OCI-LY3 (cell line): Measurements from ENCODE around the gene HERC6.
"Not testable (repeated sequence)": the region's sequence is repeated elsewhere in the genome, so short reads cannot be mapped to it uniquely, and the experiment has no call there.

Experiments
- H2AFZ ChIP-seq: fragments of 200-600, 300-600 bp; shearing (Covaris generic); 2 replicates; pipeline ENCODE4 v1.6.0; 2014; ENCODE audit warnings: antibody characterized with exemption, low read depth, low read length
- H3K27ac ChIP-seq: fragments of 200-600, 300-600 bp; sonication (generic); 2 replicates; pipeline ENCODE4 v1.5.1; 2014; ENCODE audit warnings: mild to moderate bottlenecking, low read length, moderate library complexity, mixed read lengths
- H3K27me3 ChIP-seq: fragments of 200-600, 300-600 bp; sonication (generic); 2 replicates; pipeline ENCODE4 v1.6.1; 2014; ENCODE audit warnings: low read depth, low read length, mixed read lengths
- H3K36me3 ChIP-seq: fragments of 200-600, 300-600 bp; sonication (generic); replicated peaks from 2 replicates; pipeline ENCODE3; 2014; ENCODE audit warnings: low read depth, low read length, mixed read lengths
- H3K4me1 ChIP-seq: fragments of 300-600, 200-600 bp; sonication (generic); 2 replicates; pipeline ENCODE4 v1.6.1; 2014; ENCODE audit warnings: low read length, mixed read lengths
- H3K4me2 ChIP-seq: fragments of 200-600, 300-600 bp; sonication (generic); 2 replicates; pipeline ENCODE4 v1.6.1; 2014; ENCODE audit warnings: low read length, mixed read lengths
- H3K4me3 ChIP-seq: fragments of 300-600, 200-600 bp; sonication (generic); 2 replicates; pipeline ENCODE4 v1.5.1; 2014; ENCODE audit warnings: antibody characterized with exemption, mild to moderate bottlenecking, low read length, moderate library complexity
- H3K79me2 ChIP-seq: fragments of 300-600, 200-600 bp; shearing (Covaris generic); 2 replicates; pipeline ENCODE4 v1.6.1; 2014; ENCODE audit warnings: mild to moderate bottlenecking, low read length, mixed read lengths
- H3K9ac ChIP-seq: fragments of 300-600, 200-600 bp; shearing (Covaris generic); 2 replicates; pipeline ENCODE4 v1.6.0; 2014; ENCODE audit warnings: mild to moderate bottlenecking, low read length, moderate library complexity
- H3K9me3 ChIP-seq: fragments of 200-600, 300-600 bp; shearing (Covaris generic); 2 replicates; pipeline ENCODE4 v1.6.1; 2014; ENCODE audit warnings: low read length, mixed read lengths; ENCODE audit not compliant: insufficient read depth
- H4K20me1 ChIP-seq: fragments of 200-600, 300-600 bp; sonication (generic); 2 replicates; pipeline ENCODE4 v1.6.1; 2016; ENCODE audit warnings: low read length, mixed read lengths; ENCODE audit not compliant: insufficient read depth
- EZH2phosphoT487 ChIP-seq: fragments of 200-600 bp; shearing (Covaris generic); IDR thresholded peaks from 2 replicates; pipeline ENCODE4 v1.6.1; 2018; ENCODE audit warnings: antibody characterized with exemption, mixed run types, low read depth
- TF ChIP-seq, protein P1 (sequence below): fragments of 200-600, 300-600 bp; sonication (generic); IDR thresholded peaks from 2 replicates; pipeline ENCODE4 v1.5.1; 2014; ENCODE audit warnings: antibody characterized with exemption, low read length, low read depth

Gene HERC6

GRCh38 chr4:88369180-88369812 is 9.4 kb upstream of the HERC6 start:
- H3K27me3 ChIP-seq, H3K4me1 ChIP-seq, H3K9me3 ChIP-seq, H3K4me2 ChIP-seq, H3K9ac ChIP-seq, H3K4me3 ChIP-seq, H4K20me1 ChIP-seq, H3K27ac ChIP-seq, H2AFZ ChIP-seq, H3K36me3 ChIP-seq, H3K79me2 ChIP-seq: not testable (repeated sequence)
- TF ChIP-seq, protein P1, sequence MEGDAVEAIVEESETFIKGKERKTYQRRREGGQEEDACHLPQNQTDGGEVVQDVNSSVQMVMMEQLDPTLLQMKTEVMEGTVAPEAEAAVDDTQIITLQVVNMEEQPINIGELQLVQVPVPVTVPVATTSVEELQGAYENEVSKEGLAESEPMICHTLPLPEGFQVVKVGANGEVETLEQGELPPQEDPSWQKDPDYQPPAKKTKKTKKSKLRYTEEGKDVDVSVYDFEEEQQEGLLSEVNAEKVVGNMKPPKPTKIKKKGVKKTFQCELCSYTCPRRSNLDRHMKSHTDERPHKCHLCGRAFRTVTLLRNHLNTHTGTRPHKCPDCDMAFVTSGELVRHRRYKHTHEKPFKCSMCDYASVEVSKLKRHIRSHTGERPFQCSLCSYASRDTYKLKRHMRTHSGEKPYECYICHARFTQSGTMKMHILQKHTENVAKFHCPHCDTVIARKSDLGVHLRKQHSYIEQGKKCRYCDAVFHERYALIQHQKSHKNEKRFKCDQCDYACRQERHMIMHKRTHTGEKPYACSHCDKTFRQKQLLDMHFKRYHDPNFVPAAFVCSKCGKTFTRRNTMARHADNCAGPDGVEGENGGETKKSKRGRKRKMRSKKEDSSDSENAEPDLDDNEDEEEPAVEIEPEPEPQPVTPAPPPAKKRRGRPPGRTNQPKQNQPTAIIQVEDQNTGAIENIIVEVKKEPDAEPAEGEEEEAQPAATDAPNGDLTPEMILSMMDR, result peak; percentile 64

- Histone ChIP-seq H3K9ac (peak overlapping the region; percentile 26; the same call in 1 of the 2 replicates), H3K4me2 (peak overlapping the region; percentile 56), H2AFZ (0 out of 2 replicates have a peak overlapping the region, but pooled peaks have one; percentile 41), H4K20me1 (no peaks in the 10 kb centered on the region), H3K4me1 (peaks cover 27% of the 10 kb centered on the region), H3K9me3 (no peaks in the 10 kb centered on the region), H3K4me3 (peak overlapping the region; percentile 22), H3K27ac (peak overlapping the region; percentile 76), H3K27me3 (no peaks in the 10 kb centered on the region), H3K79me2 (no peaks in the 10 kb centered on the region), H3K36me3 (peaks cover 7% of the 10 kb centered on the region)
- TF ChIP-seq, protein P1, result no peak
- no peak for TF ChIP-seq EZH2phosphoT487
Observed at GRCh38 chr4:88381123-88381522, 2.5 kb downstream of the HERC6 start.

- peak overlapping the region; percentile 89 for H2AFZ ChIP-seq
- H3K4me2 ChIP-seq, result peak overlapping the region; percentile 51
- no peaks in the 10 kb centered on the region for H3K9me3 ChIP-seq
- peak overlapping the region; percentile 12; the same call in 1 of the 2 replicates for H3K9ac ChIP-seq
- H3K79me2 ChIP-seq, result no peaks in the 10 kb centered on the region
- TF ChIP-seq, protein P1, result no peak
- TF ChIP-seq EZH2phosphoT487, result no peak
- H3K27ac ChIP-seq, result peak overlapping the region; percentile 76
- no peaks in the 10 kb centered on the region for H4K20me1 ChIP-seq
- H3K36me3 ChIP-seq, result peaks cover 7% of the 10 kb centered on the region
- H3K27me3 ChIP-seq, result no peaks in the 10 kb centered on the region
- peak overlapping the region; percentile 20; the same call in 1 of the 2 replicates for H3K4me3 ChIP-seq
- H3K4me1 ChIP-seq, result peaks cover 27% of the 10 kb centered on the region
Observed at GRCh38 chr4:88382621-88383020, 4.0 kb downstream of the HERC6 start.

- Histone ChIP-seq H4K20me1 (no peaks in the 10 kb centered on the region), H3K79me2 (no peaks in the 10 kb centered on the region), H3K4me2 (no peak overlapping the region), H3K27ac (no peak overlapping the region), H2AFZ (no peak overlapping the region), H3K4me1 (no peaks in the 10 kb centered on the region), H3K27me3 (no peaks in the 10 kb centered on the region), H3K9ac (no peak overlapping the region), H3K4me3 (no peak overlapping the region), H3K9me3 (no peaks in the 10 kb centered on the region), H3K36me3 (no peaks in the 10 kb centered on the region)
- TF ChIP-seq, protein P1, result no peak
- no peak for TF ChIP-seq EZH2phosphoT487
Observed at GRCh38 chr4:88390128-88390527, 11.5 kb downstream of the HERC6 start.
